NCI-H1417 (cell line): Measurements from ENCODE around the gene LY86.

Experiments
- DNase-seq, 3 experiments: peaks; one replicate each; lab custom pipeline; 2025; lab: John Stamatoyannopoulos, UW

Gene LY86

GRCh38 chr6:6570929-6571671 lies 17.4 kb upstream of the LY86 start:
- DNase-seq, result no peak

GRCh38 chr6:6575143-6575542 lies 13.4 kb upstream of the LY86 start:
- no peak for DNase-seq

GRCh38 chr6:6577735-6578134 lies 10.8 kb upstream of the LY86 start:
- DNase-seq, result no peak

- no peak for DNase-seq
Measured at GRCh38 chr6:6579281-6579680, 9.2 kb upstream of the LY86 start.

- DNase-seq, result no peak
Measured at GRCh38 chr6:6580225-6580856, 8.2 kb upstream of the LY86 start.

GRCh38 chr6:6581054-6581453 lies 7.5 kb upstream of the LY86 start:
- DNase-seq, result peak in 1 of 3 experiments; percentile 17

GRCh38 chr6:6582131-6582530 lies 6.4 kb upstream of the LY86 start:
- no peak for DNase-seq

- DNase-seq, result no peak
Measured at GRCh38 chr6:6583836-6584235, 4.7 kb upstream of the LY86 start.

GRCh38 chr6:6584310-6585002 lies 4.1 kb upstream of the LY86 start:
- no peak for DNase-seq

- DNase-seq, result no peak
Measured at GRCh38 chr6:6585003-6585311, 3.6 kb upstream of the LY86 start.

- DNase-seq, result no peak
Measured at GRCh38 chr6:6586167-6586566, 2.4 kb upstream of the LY86 start.

- DNase-seq, result no peak
Measured at GRCh38 chr6:6586671-6587526, 1.6 kb upstream of the LY86 start.

GRCh38 chr6:6587696-6588063 lies 840 bp upstream of the LY86 start:
- no peak for DNase-seq

GRCh38 chr6:6588924-6589709 lies 597 bp downstream of the LY86 start:
- no peak for DNase-seq

- no peak for DNase-seq
Measured at GRCh38 chr6:6590530-6590929, 2.0 kb downstream of the LY86 start.

- DNase-seq, result no peak
Measured at GRCh38 chr6:6591778-6592465, 3.4 kb downstream of the LY86 start.

- DNase-seq, result no peak
Measured at GRCh38 chr6:6592826-6593475, 4.4 kb downstream of the LY86 start.

- DNase-seq, result no peak
Measured at GRCh38 chr6:6593867-6594468, 5.4 kb downstream of the LY86 start.

GRCh38 chr6:6595025-6595424 lies 6.5 kb downstream of the LY86 start:
- DNase-seq, result no peak

- no peak for DNase-seq
Measured at GRCh38 chr6:6595952-6596351, 7.4 kb downstream of the LY86 start.
